RCC 7860 (cell line): ENCODE measurements around the gene MYO18B.

Source experiments
- DNase-seq: peaks from one replicate; pipeline ENCODE4 v3.0.0-alpha.2; 2015; ENCODE audit warnings: low spot score
- FAIRE-seq: peaks from 2 replicates; lab custom pipeline; 2012; peaks lifted over from hg19 to GRCh38; lab: Jason Lieb, UNC

MYO18B gene

GRCh38 chr22:25748140-25748539 lies 6.2 kb downstream of the MYO18B start:
- no peak for FAIRE-seq
- no peak for DNase-seq

GRCh38 chr22:25748704-25749103 lies 6.7 kb downstream of the MYO18B start:
- no peak for FAIRE-seq

GRCh38 chr22:25749420-25750169 lies 7.6 kb downstream of the MYO18B start:
- no peak for FAIRE-seq
- DNase-seq: no peak

More at GRCh38 chr22:25748704-25749103, 6.7 kb downstream of the MYO18B start:
- DNase-seq: no peak

GRCh38 chr22:25750569-25751173 lies 8.7 kb downstream of the MYO18B start:
- no peak for DNase-seq
- no peak for FAIRE-seq

GRCh38 chr22:25751174-25751581 lies 9.2 kb downstream of the MYO18B start:
- FAIRE-seq (no peak), DNase-seq (no peak)

GRCh38 chr22:25752615-25753214 lies 10.7 kb downstream of the MYO18B start:
- DNase-seq (no peak), FAIRE-seq (no peak)

GRCh38 chr22:25753252-25753651 lies 11.3 kb downstream of the MYO18B start:
- DNase-seq: no peak
- FAIRE-seq: no peak

GRCh38 chr22:25754527-25755202 lies 12.7 kb downstream of the MYO18B start:
- DNase-seq (no peak), FAIRE-seq (no peak)

GRCh38 chr22:25757686-25758085 lies 15.7 kb downstream of the MYO18B start:
- DNase-seq (no peak), FAIRE-seq (no peak)

GRCh38 chr22:25758316-25758715 lies 16.3 kb downstream of the MYO18B start:
- DNase-seq (no peak), FAIRE-seq (no peak)

GRCh38 chr22:25759825-25760231 lies 17.8 kb downstream of the MYO18B start:
- peak; percentile 84 for FAIRE-seq
- DNase-seq: peak; percentile 93

GRCh38 chr22:25760294-25760693 lies 18.3 kb downstream of the MYO18B start:
- no peak for DNase-seq
- FAIRE-seq: no peak

- DNase-seq: no peak
- FAIRE-seq: no peak
Measured at GRCh38 chr22:25760848-25761595, 19.0 kb downstream of the MYO18B start.

GRCh38 chr22:25762147-25762546 lies 20.2 kb downstream of the MYO18B start:
- DNase-seq (no peak), FAIRE-seq (no peak)

- FAIRE-seq (no peak), DNase-seq (peak; percentile 43)
Measured at GRCh38 chr22:25763239-25763777, 21.3 kb downstream of the MYO18B start.

- FAIRE-seq: no peak
Measured at GRCh38 chr22:25764270-25765015, 22.5 kb downstream of the MYO18B start.

GRCh38 chr22:25765016-25765367 lies 23.0 kb downstream of the MYO18B start:
- no peak for DNase-seq
- FAIRE-seq: no peak

More at GRCh38 chr22:25764270-25765015, 22.5 kb downstream of the MYO18B start:
- no peak for DNase-seq

- DNase-seq (no peak), FAIRE-seq (no peak)
Measured at GRCh38 chr22:25765801-25766200, 23.8 kb downstream of the MYO18B start.

GRCh38 chr22:25766418-25766817 lies 24.4 kb downstream of the MYO18B start:
- no peak for FAIRE-seq
- DNase-seq: no peak

GRCh38 chr22:25770333-25770732 lies 28.3 kb downstream of the MYO18B start:
- DNase-seq (no peak), FAIRE-seq (no peak)
